ENCODE data around the gene ZNF655.

Gene ZNF655

DNA sequence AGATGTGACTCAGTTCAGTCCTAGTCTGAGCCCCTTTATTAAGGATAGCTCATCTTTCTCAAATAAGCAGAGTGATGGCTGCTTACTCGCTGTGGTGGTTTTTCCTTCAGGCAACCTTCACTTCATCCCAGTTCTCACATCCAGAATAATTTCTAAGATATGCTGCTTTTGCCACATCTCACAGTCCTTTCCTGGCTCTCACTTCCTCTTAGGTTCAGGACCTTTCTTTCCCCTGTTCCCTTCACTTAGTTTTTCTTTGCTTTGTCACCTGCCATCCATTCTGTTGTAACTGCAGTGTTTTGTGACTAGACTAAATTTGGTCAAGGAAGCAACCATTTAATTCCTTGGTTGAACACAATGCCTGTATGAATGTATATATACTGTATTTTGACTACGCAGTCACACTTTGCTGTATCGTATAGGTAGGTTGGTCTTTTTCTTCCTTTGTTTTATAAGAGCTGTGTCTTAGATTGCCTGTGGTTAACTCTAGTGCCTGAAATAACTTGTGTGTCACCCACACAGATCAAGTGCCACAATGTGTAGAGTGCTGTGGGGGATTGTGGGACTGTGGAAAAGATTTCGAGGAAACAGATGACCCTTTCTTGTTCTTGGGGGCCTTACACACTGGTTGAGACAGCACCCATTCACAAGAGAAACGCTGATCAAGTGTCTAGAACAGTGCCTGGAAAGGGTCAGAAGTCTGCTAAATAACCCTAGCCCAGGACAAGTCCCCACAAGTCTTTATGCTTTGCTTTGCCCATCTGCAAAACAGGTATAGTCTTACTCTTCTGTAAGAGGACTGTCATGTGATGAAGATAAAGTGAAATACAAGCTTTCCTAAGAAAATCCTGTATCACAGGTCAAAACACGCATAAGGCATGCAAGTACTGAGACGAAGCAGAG, 2.6 kb downstream of the ZNF655 start:
- H3K4me3 ChIP-seq (ENCODE audit: low read length): no peak overlapping the region
- peaks cover 35% of the 10 kb centered on the region; the same call in 1 of the 2 replicates for H4K20me1 ChIP-seq (ENCODE audit: control insufficient read depth, insufficient read depth, low read depth, low read length)
- no peak overlapping the region for H3K27ac ChIP-seq (ENCODE audit: low read depth, low read length)
- peak overlapping the region; percentile 88 for H3K4me2 ChIP-seq (ENCODE audit: low read length)
- TF ChIP-seq, protein P1, sequence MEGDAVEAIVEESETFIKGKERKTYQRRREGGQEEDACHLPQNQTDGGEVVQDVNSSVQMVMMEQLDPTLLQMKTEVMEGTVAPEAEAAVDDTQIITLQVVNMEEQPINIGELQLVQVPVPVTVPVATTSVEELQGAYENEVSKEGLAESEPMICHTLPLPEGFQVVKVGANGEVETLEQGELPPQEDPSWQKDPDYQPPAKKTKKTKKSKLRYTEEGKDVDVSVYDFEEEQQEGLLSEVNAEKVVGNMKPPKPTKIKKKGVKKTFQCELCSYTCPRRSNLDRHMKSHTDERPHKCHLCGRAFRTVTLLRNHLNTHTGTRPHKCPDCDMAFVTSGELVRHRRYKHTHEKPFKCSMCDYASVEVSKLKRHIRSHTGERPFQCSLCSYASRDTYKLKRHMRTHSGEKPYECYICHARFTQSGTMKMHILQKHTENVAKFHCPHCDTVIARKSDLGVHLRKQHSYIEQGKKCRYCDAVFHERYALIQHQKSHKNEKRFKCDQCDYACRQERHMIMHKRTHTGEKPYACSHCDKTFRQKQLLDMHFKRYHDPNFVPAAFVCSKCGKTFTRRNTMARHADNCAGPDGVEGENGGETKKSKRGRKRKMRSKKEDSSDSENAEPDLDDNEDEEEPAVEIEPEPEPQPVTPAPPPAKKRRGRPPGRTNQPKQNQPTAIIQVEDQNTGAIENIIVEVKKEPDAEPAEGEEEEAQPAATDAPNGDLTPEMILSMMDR (IDR thresholded peaks at IDR 0.05; ENCODE audit: low read depth, low read length, poor library complexity, severe bottlenecking): no peak
- TF ChIP-seq EZH2phosphoT487 (IDR thresholded peaks at IDR 0.05; ENCODE audit: borderline replicate concordance, low read length): no peak
- H3K27me3 ChIP-seq (ENCODE audit: control insufficient read depth, low read length): no peaks in the 10 kb centered on the region
- H3K4me1 ChIP-seq (ENCODE audit: control insufficient read depth, low read length): peaks cover 30% of the 10 kb centered on the region
- H3K9me3 ChIP-seq (ENCODE audit: control insufficient read depth, insufficient read depth, low read length): no peaks in the 10 kb centered on the region
- H3K79me2 ChIP-seq (ENCODE audit: control insufficient read depth, low read length): peaks cover 93% of the 10 kb centered on the region
- H3K36me3 ChIP-seq (ENCODE audit: control insufficient read depth, low read length): peaks cover 90% of the 10 kb centered on the region
- H3F3A ChIP-seq (ENCODE audit: control insufficient read depth, insufficient read depth): peaks cover 4% of the 10 kb centered on the region
- no peaks in the 10 kb centered on the region for H3K9me2 ChIP-seq (replicated peaks; ENCODE audit: control insufficient read depth, low read length)

GRCh38 chr7:99561737-99562051, 3.3 kb downstream of the ZNF655 start:
- Histone ChIP-seq H3K4me1 (ENCODE audit: control insufficient read depth, low read length) (peaks cover 24% of the 10 kb centered on the region), H3F3A (ENCODE audit: control insufficient read depth, insufficient read depth) (no peaks in the 10 kb centered on the region), H3K27ac (ENCODE audit: low read depth, low read length) (no peak overlapping the region), H3K36me3 (ENCODE audit: control insufficient read depth, low read length) (peaks cover 89% of the 10 kb centered on the region), H3K79me2 (ENCODE audit: control insufficient read depth, low read length) (peaks cover 92% of the 10 kb centered on the region), H3K4me2 (ENCODE audit: low read length) (no peak overlapping the region), H3K9me2 (replicated peaks; ENCODE audit: control insufficient read depth, low read length) (no peaks in the 10 kb centered on the region), H4K20me1 (ENCODE audit: control insufficient read depth, insufficient read depth, low read depth, low read length) (peaks cover 35% of the 10 kb centered on the region; the same call in 1 of the 2 replicates), H3K4me3 (ENCODE audit: low read length) (no peak overlapping the region), H3K27me3 (ENCODE audit: control insufficient read depth, low read length) (no peaks in the 10 kb centered on the region), H3K9me3 (ENCODE audit: control insufficient read depth, insufficient read depth, low read length) (no peaks in the 10 kb centered on the region)
- TF ChIP-seq, protein P1 (IDR thresholded peaks at IDR 0.05; ENCODE audit: low read depth, low read length, poor library complexity, severe bottlenecking): no peak
- TF ChIP-seq EZH2phosphoT487 (IDR thresholded peaks at IDR 0.05; ENCODE audit: borderline replicate concordance, low read length): no peak

DNA sequence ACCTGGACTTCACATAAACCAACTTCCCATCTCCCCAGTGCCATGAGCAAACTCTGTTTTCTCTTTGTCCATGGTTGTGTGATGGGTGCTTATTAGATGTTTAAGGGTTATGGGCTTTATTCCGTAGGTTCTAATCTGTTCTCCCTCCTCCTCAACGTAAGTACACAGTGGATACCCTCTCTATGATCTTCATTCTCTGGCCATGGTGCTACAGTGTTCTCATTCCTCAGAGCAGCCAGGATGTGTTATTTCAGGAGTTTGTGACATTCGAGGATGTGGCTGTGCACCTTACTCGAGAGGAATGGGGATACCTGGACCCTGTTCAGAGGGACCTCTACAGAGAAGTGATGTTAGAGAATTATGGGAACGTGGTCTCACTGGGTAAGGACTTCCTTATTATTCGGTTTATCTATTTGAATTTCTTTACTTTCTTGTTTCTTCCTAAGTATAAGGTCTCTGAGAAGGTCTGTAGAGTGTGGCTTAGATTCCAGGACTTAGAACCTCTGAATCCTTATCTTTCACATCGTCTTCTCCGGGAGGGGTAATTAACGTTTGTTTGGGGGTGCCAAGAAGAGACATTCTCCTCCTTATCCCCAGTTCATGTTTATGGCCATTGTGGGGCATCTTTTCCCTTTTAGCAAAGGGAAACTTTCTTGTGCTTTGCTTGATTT, 3.8 kb downstream of the ZNF655 start:
- Histone ChIP-seq H3K9me2 (replicated peaks; ENCODE audit: control insufficient read depth, low read length) (no peaks in the 10 kb centered on the region), H4K20me1 (ENCODE audit: control insufficient read depth, insufficient read depth, low read depth, low read length) (peaks cover 35% of the 10 kb centered on the region; the same call in 1 of the 2 replicates), H3K27me3 (ENCODE audit: control insufficient read depth, low read length) (no peaks in the 10 kb centered on the region), H3K27ac (ENCODE audit: low read depth, low read length) (no peak overlapping the region), H3K4me2 (ENCODE audit: low read length) (no peak overlapping the region), H3K4me3 (ENCODE audit: low read length) (no peak overlapping the region), H3K4me1 (ENCODE audit: control insufficient read depth, low read length) (peaks cover 18% of the 10 kb centered on the region), H3K79me2 (ENCODE audit: control insufficient read depth, low read length) (peaks cover 87% of the 10 kb centered on the region), H3K9me3 (ENCODE audit: control insufficient read depth, insufficient read depth, low read length) (no peaks in the 10 kb centered on the region), H3K36me3 (ENCODE audit: control insufficient read depth, low read length) (peaks cover 83% of the 10 kb centered on the region), H3F3A (ENCODE audit: control insufficient read depth, insufficient read depth) (no peaks in the 10 kb centered on the region)
- TF ChIP-seq EZH2phosphoT487 (IDR thresholded peaks at IDR 0.05; ENCODE audit: borderline replicate concordance, low read length): no peak
- TF ChIP-seq, protein P1 (IDR thresholded peaks at IDR 0.05; ENCODE audit: low read depth, low read length, poor library complexity, severe bottlenecking): no peak

Data from DOHH2 (cell line).